Endothelial cell of umbilical vein (primary cell): ENCODE results near the gene UBASH3B.

Experiments used
- EZH2 ChIP-seq: IDR thresholded peaks from 2 replicates; pipeline ENCODE4 v1.6.1; 2012; ENCODE audit warnings: borderline replicate concordance, low read depth, mild to moderate bottlenecking, moderate library complexity, low read length, inconsistent platforms; ENCODE audit not compliant: severe bottlenecking
- FOS ChIP-seq: IDR thresholded peaks from 2 replicates; pipeline ENCODE4 v1.6.1; 2011; ENCODE audit warnings: mild to moderate bottlenecking, low read length, moderate library complexity, borderline replicate concordance; ENCODE audit not compliant: insufficient read depth
- POLR2A ChIP-seq: IDR thresholded peaks from 2 replicates; pipeline ENCODE4 v1.6.1; 2012; ENCODE audit warnings: low read depth, mild to moderate bottlenecking, control low read depth, low read length
- POLR2AphosphoS5 ChIP-seq: IDR thresholded peaks from 2 replicates; pipeline ENCODE4 v1.6.1; 2012; ENCODE audit warnings: low read depth, mild to moderate bottlenecking, control low read depth, low read length, moderate library complexity; ENCODE audit not compliant: insufficient read depth
- TF ChIP-seq, protein P1 (sequence below), 2 donors: IDR thresholded peaks; 1 replicate in 1 of 2; 2 replicates in 1 of 2; pipeline ENCODE4 v1.5.1; 2011; ENCODE audit warnings: low read length in 2 of 2, mild to moderate bottlenecking in 2 of 2, moderate library complexity in 2 of 2, control low read depth in 1 of 2, inconsistent platforms in 1 of 2, low read depth in 1 of 2; ENCODE audit not compliant: insufficient read depth in 1 of 2; ENCODE audit errors: extremely low read depth in 1 of 2
- TF ChIP-seq, protein P2 (sequence below): IDR thresholded peaks from 2 replicates; pipeline ENCODE4 v1.6.1; 2011; ENCODE audit not compliant: insufficient read depth, insufficient read length

DNA sequence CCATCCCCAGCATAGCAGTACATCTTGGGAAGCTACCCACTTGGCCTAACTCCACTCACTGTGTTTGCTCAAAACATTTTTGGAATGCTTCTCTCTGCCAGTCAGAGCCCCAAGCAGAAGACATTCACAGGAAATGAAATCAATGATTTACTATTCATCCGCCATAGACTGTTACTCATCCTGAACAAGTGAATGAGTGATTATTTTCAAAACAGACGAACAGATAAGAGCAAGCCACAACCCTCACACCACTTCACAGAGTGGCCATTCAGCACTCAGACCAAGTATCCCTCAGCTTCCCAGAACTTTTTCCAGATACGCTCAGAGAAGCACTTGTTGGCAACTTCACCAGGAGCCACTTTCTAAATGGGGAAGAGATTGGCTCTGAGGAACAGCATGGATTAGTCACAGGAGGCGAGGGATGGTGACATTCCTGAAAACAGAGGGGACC lies 13.0 kb upstream of the UBASH3B start:
- TF ChIP-seq POLR2A (peak; percentile 25), POLR2AphosphoS5 (peak; percentile 89), EZH2 (no peak), FOS (peak; percentile 72)
- TF ChIP-seq, protein P1, sequence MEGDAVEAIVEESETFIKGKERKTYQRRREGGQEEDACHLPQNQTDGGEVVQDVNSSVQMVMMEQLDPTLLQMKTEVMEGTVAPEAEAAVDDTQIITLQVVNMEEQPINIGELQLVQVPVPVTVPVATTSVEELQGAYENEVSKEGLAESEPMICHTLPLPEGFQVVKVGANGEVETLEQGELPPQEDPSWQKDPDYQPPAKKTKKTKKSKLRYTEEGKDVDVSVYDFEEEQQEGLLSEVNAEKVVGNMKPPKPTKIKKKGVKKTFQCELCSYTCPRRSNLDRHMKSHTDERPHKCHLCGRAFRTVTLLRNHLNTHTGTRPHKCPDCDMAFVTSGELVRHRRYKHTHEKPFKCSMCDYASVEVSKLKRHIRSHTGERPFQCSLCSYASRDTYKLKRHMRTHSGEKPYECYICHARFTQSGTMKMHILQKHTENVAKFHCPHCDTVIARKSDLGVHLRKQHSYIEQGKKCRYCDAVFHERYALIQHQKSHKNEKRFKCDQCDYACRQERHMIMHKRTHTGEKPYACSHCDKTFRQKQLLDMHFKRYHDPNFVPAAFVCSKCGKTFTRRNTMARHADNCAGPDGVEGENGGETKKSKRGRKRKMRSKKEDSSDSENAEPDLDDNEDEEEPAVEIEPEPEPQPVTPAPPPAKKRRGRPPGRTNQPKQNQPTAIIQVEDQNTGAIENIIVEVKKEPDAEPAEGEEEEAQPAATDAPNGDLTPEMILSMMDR (IDR thresholded peaks at IDR 0.05; ENCODE audit: extremely low read depth in 1 of 2, insufficient read depth in 1 of 2, low read depth in 1 of 2, low read length in 2 of 2) = no peak
- TF ChIP-seq, protein P2, sequence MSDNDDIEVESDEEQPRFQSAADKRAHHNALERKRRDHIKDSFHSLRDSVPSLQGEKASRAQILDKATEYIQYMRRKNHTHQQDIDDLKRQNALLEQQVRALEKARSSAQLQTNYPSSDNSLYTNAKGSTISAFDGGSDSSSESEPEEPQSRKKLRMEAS = no peak
